ENCODE data around the gene IL11. TPM values are rescaled to one million over a fixed set of nuclear protein-coding genes. Genes with fewer than 3 reads are reported as not detected.
A peak's percentile ranks its signal among the peaks of the same experiment; 100 is the strongest.

IL11 gene
- total RNA-seq, 2 experiments from 2014 or later, result 0.09 to 0.18 TPM

DNA sequence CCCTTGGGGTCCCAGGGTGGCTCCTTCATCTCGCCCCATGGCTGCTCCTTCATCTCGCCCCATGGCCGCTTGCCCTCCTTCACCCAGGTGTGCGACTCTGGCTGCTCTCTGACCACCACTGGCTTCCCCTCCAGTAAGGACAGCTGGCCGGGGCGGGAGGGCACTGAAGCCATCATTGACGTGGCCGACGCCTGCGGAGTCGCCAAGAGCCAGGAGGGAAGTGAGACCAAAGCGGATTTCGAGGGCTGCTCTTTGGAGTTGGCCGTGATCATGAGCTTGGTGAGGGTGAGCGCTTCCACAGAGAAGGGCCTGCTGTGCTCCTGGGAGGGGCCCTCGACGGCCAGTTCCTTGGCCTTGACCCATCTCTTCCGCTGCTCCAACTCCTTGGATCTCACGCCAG, 11.8 kb downstream of the IL11 start:
- ATAC-seq (no peak), DNase-seq (no peak)
- Mint-ChIP-seq H3K4me3 (no peak overlapping the region), H3K36me3 (ENCODE audit: low read depth) (no peaks in the 10 kb centered on the region), H3K27ac (no peak overlapping the region), H3K27me3 (peaks cover 17% of the 10 kb centered on the region), H3K9me3 (ENCODE audit: low read depth) (no peaks in the 10 kb centered on the region), H3K4me1 (peaks cover 4% of the 10 kb centered on the region)
- POLR2A ChIA-PET, result no interaction called here
- intact Hi-C loops (cut with DNase I, micrococcal nuclease), result no loop called here
- CTCF ChIA-PET, result no interaction called here

DNA sequence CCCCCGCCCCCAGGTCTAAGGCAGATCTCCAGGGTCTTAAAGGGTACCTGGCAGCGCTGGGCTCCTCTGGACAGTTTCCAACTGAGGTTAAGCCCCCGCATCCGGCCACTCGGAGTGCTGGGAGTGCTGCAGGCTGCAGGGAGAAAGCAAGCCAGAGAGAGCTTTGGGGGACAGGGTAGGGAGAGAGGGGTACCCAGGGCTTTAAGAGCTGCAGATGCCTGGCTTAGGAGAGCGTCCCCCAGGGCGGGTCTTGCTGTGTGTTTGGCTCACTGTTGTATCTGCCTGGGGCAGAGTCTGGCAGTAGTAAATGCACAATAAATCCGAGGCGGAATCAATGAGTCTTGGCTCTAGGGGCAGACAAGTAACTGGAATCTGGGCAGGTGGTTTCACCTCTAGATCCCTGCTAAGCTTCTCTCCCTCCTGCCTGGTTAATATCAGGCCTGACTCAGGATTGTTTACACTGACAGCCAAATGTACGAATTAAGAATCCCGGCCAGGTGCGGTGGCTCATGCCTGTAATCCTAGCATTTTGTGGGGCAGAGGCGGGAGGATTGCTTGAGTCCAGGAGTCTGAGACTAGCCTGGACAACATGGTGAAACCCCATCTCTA, 14.9 kb downstream of the IL11 start:
- intact Hi-C loops (cut with DNase I, micrococcal nuclease), result no loop called here
- POLR2A ChIA-PET, result no interaction called here
- H3K4me3 Mint-ChIP-seq, result no peak overlapping the region

DNA sequence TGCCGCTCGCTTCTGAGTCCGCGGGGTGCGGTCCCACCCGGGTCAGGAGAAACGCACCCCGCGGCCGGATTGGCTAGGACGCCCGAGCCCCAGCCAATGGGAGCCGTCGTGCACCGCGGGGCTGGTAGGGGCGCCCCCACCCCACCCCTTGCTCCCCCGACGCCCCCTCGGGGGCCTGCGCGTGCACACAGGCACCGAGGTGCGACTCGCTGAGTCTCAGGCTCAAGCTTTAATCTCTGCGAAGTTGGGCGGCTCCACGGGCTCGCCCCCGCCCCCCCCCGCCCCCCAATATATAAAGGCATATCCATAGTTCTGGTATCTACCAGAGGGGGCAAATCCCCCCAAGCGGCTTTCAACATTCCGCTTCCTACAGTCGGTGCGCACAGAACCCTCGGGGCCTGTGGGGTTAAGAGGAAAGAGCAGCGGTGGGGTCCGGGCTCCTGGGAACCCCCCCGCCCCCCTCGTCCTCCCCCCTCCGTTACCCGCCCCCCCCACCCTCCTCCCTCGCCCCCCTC, 15.5 kb downstream of the IL11 start, which contains the start of gene COX6B2:
TSS of gene COX6B2 (minus strand) at position 22 of the 515 bp plus-strand sequence. CDS start 198 bp downstream, outside the sequence.
- H3K27me3 Mint-ChIP-seq, result peaks cover 42% of the 10 kb centered on the region
- peaks cover 13% of the 10 kb centered on the region for H3K4me1 Mint-ChIP-seq
- DNase-seq (no peak), ATAC-seq (no peak)
- CTCF ChIA-PET, result no interaction called here
- H3K4me3 Mint-ChIP-seq, result peak within 1 kb of the TSS; percentile 63
- no peaks in the 10 kb centered on the region for H3K36me3 Mint-ChIP-seq (ENCODE audit: low read depth)
- intact Hi-C loops (cut with DNase I, micrococcal nuclease), result loop anchor here in 1 of 2 experiments (1.0 to 5.0 kb wide), 2 partner anchors 15 to 88 kb away; partner anchors contain the start of genes KMT5C and SHISA7
- H3K27ac Mint-ChIP-seq, result no peak within 1 kb of the TSS
- H3K9me3 Mint-ChIP-seq (ENCODE audit: low read depth), result no peaks in the 10 kb centered on the region
- POLR2A ChIA-PET, result no interaction called here

More for the DNA sequence above, 14.9 kb downstream of the IL11 start:
- DNase-seq (no peak), ATAC-seq (no peak)
- CTCF ChIA-PET, result interaction anchor here (0.7 kb wide), 1 partner anchor 39 kb away, joined by 4 read pairs; no protein-coding TSS in a partner anchor
- Mint-ChIP-seq H3K36me3 (ENCODE audit: low read depth) (no peaks in the 10 kb centered on the region), H3K9me3 (ENCODE audit: low read depth) (no peaks in the 10 kb centered on the region), H3K27me3 (peaks cover 42% of the 10 kb centered on the region), H3K4me1 (peaks cover 13% of the 10 kb centered on the region), H3K27ac (no peak overlapping the region)

DNA sequence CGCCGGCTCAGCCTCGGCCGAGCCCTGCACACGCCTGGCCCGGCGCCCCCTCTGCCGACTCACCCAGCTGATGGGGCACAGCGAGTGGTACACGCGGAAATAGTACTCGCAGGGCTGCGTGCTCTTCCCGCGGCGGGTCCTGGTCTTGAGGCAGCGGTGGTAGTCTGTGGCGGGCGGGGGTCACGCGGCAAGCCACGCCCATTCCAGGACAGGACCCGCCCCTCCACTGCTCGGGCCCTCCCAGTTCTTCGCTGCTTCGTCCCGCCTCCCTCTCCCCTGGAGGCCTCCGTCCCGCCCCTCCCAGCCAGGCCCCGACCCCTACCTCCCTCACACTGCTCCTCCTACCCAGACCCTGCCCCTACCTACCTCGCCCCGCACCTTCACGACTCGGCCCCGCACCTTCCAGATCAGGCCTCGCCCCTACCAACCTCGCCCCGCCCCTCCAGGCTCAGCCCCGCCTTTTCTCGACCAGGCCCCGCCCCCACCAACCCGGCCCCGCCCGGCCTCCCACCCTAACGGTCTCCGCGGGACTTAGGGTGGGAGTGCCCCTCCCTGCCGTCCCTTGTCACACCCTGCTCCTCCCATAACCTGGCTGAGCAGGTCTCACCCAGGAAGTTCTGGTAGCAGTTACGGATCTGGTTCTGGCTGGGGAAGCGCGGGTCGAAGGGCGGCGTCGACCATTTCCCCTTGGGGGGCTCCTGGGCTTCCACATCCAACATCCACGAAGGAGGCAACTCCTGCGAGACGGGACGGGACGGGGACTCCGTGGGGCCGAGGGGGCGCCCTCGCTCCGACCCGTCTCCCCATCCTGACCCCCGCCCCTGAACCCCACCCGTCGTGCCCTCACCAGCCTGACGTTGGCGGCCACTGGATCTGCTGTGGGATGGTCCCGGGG, 16.2 kb downstream of the IL11 start:
- Mint-ChIP-seq H3K9me3 (ENCODE audit: low read depth) (no peaks in the 10 kb centered on the region), H3K4me3 (peak overlapping the region; percentile 63), H3K36me3 (ENCODE audit: low read depth) (no peaks in the 10 kb centered on the region), H3K27ac (no peak overlapping the region), H3K27me3 (peaks cover 42% of the 10 kb centered on the region), H3K4me1 (peaks cover 13% of the 10 kb centered on the region)
- peak; percentile 85 for ATAC-seq
- ChIA-PET CTCF (interaction anchor here (0.6 kb wide), 2 partner anchors 10 to 53 kb away, joined by 3 to 6 read pairs; no protein-coding TSS in a partner anchor), POLR2A (no interaction called here)
- intact Hi-C loops (cut with DNase I, micrococcal nuclease), result loop anchor here in 1 of 2 experiments (1.0 to 5.0 kb wide), 2 partner anchors 15 to 88 kb away; partner anchors contain the start of genes KMT5C and SHISA7
- DNase-seq, result peak; percentile 71

DNA sequence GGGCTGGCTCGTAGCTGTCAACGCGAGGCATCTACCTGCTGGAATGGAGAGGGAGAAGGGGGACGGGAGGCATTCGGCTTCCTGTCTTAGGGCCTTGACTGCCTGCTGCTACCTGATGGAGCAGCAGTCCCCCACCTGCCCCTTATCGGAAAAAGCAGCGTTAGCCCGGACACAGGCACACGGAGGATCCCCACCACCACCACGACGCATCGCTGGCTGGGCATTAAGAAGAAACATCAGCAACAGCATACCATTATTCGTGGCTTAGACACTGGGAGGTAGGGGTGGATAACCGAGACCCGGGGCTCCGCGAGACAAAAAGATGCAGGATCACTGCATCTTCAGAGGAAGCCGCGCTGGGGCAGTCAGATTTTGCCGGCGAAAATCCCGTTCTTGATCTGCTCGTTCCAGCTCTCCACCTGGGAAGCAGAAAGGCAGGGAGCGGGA, 16.9 kb downstream of the IL11 start:
- no peak for DNase-seq
- no peaks in the 10 kb centered on the region for H3K9me3 Mint-ChIP-seq (ENCODE audit: low read depth)
- H3K36me3 Mint-ChIP-seq (ENCODE audit: low read depth), result no peaks in the 10 kb centered on the region
- no peak overlapping the region for H3K27ac Mint-ChIP-seq
- H3K27me3 Mint-ChIP-seq, result peaks cover 42% of the 10 kb centered on the region
- ATAC-seq, result no peak
- intact Hi-C loops (cut with DNase I, micrococcal nuclease), result loop anchor here in 1 of 2 experiments (5.0 kb wide), 1 partner anchor 89 kb away; the partner anchor contains the start of gene SHISA7
- CTCF ChIA-PET, result interaction anchor here (0.6 kb wide), 2 partner anchors 9 to 52 kb away, joined by 3 to 6 read pairs; no protein-coding TSS in a partner anchor
- peaks cover 13% of the 10 kb centered on the region for H3K4me1 Mint-ChIP-seq
- H3K4me3 Mint-ChIP-seq, result peak overlapping the region; percentile 63
- POLR2A ChIA-PET, result no interaction called here

DNA sequence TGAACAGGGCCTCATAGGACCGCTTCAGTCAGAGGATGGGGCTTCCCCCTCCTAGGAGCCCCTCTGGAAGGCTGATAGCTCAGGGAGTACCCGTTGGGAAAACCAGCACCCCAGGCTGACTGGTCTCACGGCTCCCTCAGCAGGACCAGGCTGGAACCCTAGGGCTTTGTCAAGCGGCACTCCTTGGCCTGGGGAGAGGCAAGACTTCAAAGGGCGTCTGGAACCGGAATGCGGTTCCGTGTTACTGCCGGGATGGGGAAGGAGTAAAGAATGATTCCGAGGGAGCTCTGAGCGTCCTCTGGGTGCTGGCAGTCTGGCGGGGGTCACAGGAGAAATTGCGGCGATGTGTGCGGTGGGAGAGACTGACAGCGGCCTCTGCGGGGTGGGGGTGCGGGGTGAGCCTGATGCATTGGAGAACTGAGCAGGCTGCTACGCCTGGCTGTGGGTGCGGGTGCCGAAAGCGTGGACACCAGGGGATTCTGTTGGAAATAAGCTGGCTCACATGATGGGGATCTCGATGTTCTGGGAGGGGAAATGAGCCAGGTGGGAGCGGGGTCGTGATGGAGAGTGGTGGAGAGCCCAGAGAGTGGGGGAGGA, 17.6 kb downstream of the IL11 start:
- Mint-ChIP-seq H3K27me3 (peaks cover 42% of the 10 kb centered on the region), H3K4me1 (peaks cover 13% of the 10 kb centered on the region), H3K27ac (no peak overlapping the region), H3K36me3 (ENCODE audit: low read depth) (no peaks in the 10 kb centered on the region), H3K9me3 (ENCODE audit: low read depth) (no peaks in the 10 kb centered on the region), H3K4me3 (peak overlapping the region; percentile 63)
- CTCF ChIA-PET, result interaction anchor here (0.6 kb wide), 1 partner anchor 50 kb away, joined by 3 read pairs; no protein-coding TSS in a partner anchor
- POLR2A ChIA-PET, result interaction anchor here (1.0 kb wide), 2 partner anchors 13 to 54 kb away, joined by 3 read pairs; partner anchors contain the start of gene KMT5C
- intact Hi-C loops (cut with DNase I, micrococcal nuclease), result loop anchor here in 1 of 2 experiments (5.0 kb wide), 1 partner anchor 90 kb away; the partner anchor contains the start of gene SHISA7
- DNase-seq (no peak), ATAC-seq (no peak)

DNA sequence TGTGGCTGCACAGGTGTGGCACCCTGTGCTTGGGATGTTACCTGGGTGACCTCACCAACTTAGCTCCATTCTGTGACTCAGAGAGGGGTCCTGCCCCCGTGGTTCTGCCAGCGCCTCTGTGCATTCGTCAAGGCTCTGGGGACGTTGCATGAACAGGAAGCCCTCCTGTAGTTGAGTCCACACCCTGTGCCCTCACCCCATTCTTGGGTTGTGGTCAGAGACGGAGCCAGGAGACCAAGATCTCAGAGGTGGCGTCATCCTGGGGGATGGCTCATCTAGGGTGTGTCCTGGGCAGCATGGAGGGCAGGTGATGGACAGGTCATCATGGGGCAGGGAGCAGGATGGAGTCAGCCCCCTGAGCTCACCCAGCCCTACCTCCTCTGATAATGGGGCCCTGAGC, 18.2 kb downstream of the IL11 start:
- H3K36me3 Mint-ChIP-seq (ENCODE audit: low read depth), result no peaks in the 10 kb centered on the region
- peaks cover 37% of the 10 kb centered on the region for H3K27me3 Mint-ChIP-seq
- ATAC-seq (no peak), DNase-seq (no peak)
- peaks cover 13% of the 10 kb centered on the region for H3K4me1 Mint-ChIP-seq
- no peaks in the 10 kb centered on the region for H3K9me3 Mint-ChIP-seq (ENCODE audit: low read depth)
- intact Hi-C loops (cut with DNase I, micrococcal nuclease), result loop anchor here in 1 of 2 experiments (5.0 kb wide), 1 partner anchor 90 kb away; the partner anchor contains the start of gene SHISA7
- ChIA-PET POLR2A (interaction anchor here (1.0 kb wide), 2 partner anchors 12 to 55 kb away, joined by 3 read pairs; partner anchors contain the start of gene KMT5C), CTCF (interaction anchor here (0.6 kb wide), 1 partner anchor 50 kb away, joined by 3 read pairs; no protein-coding TSS in a partner anchor)
- H3K27ac Mint-ChIP-seq, result no peak overlapping the region
- H3K4me3 Mint-ChIP-seq, result no peak overlapping the region

DNA sequence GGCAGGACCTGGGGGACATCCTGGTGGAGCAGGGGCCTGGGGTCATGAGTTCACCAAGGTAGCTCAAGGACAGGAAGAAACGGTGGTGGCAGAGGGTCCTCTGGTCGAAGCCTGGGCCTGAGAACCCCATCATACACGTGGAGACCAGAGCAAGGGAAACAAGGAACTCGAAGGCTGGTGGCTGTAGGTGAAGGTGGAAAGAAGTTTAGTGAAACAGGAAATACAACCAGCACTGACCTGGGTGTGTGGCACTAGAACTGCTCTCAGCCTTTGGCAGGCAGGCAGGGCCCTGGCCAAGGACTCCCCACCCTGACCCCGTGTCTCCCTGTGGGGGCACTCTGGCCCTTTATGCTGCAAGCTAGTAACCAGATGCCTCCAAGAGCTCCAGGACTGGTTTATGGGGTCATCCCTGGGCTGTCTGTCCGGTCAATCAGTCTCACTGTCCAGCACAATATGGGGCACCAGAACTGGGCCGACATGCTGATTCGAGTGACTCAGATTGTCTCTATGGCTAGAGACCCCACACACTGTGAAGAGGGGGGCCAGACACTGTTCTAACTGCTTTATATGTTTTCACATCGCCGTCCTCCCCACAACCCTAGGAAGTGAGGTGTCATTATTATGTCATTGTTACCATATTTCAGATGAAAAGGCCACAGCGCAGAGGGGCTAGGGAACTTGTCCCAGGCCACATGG, 19.5 kb downstream of the IL11 start:
- ChIA-PET POLR2A (interaction anchor here (0.9 kb wide), 1 partner anchor 11 kb away, joined by 4 read pairs; the partner anchor contains the start of gene KMT5C), CTCF (interaction anchor here (0.6 to 0.7 kb wide), 3 partner anchors 138 to 172 kb away, joined by 3 read pairs; no protein-coding TSS in a partner anchor)
- DNase-seq (no peak), ATAC-seq (no peak)
- Mint-ChIP-seq H3K36me3 (ENCODE audit: low read depth) (no peaks in the 10 kb centered on the region), H3K9me3 (ENCODE audit: low read depth) (no peaks in the 10 kb centered on the region), H3K27me3 (peaks cover 34% of the 10 kb centered on the region), H3K27ac (no peak overlapping the region), H3K4me3 (no peak overlapping the region), H3K4me1 (peaks cover 13% of the 10 kb centered on the region)
- intact Hi-C loops (cut with DNase I, micrococcal nuclease), result loop anchor here in 1 of 2 experiments (5.0 kb wide), 1 partner anchor 92 kb away; the partner anchor contains the start of gene SHISA7

DNA sequence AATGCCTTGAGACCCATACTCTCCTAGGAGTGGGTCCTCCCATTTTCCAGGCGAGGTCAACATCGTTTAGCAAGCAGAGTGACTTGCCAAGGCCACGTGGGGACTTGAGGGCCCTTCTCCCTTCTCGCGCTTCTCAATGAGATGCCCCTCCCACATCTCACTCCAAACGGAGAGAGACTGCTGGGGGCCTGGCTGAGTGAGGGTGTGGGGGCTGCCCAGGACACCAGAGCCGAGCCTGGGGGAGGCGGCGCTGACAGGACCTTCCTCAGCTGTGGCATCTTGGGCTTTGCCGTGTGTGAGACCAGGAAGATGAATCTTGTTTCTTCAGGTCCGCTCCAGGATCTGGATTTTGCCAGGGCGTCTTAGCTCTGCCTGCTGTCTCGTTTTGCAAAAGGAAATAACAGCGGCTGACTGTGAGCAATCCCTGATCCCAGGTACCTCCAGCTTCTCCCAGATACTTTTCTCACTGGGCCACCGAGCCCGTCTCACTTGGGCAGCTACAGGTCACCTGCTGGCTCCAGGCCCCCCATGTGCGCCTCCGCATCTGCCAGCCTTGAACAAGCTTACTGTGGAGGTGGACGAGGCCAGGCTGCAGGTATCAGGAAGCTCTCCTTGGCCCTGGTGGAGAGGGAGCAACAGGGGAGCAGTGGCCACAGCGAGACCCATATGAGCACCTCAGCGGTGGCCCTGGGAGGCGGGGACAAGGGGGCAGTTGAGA, 21.8 kb downstream of the IL11 start:
- intact Hi-C loops (cut with DNase I, micrococcal nuclease), result no loop called here
- ATAC-seq (no peak), DNase-seq (no peak)
- Mint-ChIP-seq H3K27me3 (peaks cover 25% of the 10 kb centered on the region), H3K4me1 (peaks cover 9% of the 10 kb centered on the region), H3K9me3 (ENCODE audit: low read depth) (no peaks in the 10 kb centered on the region), H3K4me3 (no peak overlapping the region), H3K27ac (no peak overlapping the region), H3K36me3 (ENCODE audit: low read depth) (peaks cover 3% of the 10 kb centered on the region)
- CTCF ChIA-PET, result interaction anchor here (0.7 to 0.8 kb wide), 3 partner anchors 13 to 111 kb away, joined by 3 to 4 read pairs (median 4); no protein-coding TSS in a partner anchor
- POLR2A ChIA-PET, result interaction anchor here (1.5 kb wide), 1 partner anchor 9 kb away, joined by 3 read pairs; the partner anchor contains the start of gene KMT5C

Measured in activated CD4-positive, alpha-beta T cell treated with anti-CD3 and anti-CD28 coated beads for 36 hours (primary cell).